Measurements from ENCODE around the gene NTRK2.
"Not testable (repeated sequence)": the region's sequence is repeated elsewhere in the genome, so short reads cannot be mapped to it uniquely, and the experiment has no call there.

NTRK2 gene

GRCh38 chr9:85027870-85028269 is 358.3 kb downstream of the NTRK2 start:
- DNase-seq (ENCODE audit: low read depth) = no peak

- DNase-seq (ENCODE audit: low read depth) = no peak
Observed at GRCh38 chr9:85030316-85030715, 360.8 kb downstream of the NTRK2 start.

GRCh38 chr9:85036496-85036895 is 367.0 kb downstream of the NTRK2 start:
- DNase-seq (ENCODE audit: low read depth) = no peak

GRCh38 chr9:85038061-85038460 is 368.5 kb downstream of the NTRK2 start:
- no peak for DNase-seq (ENCODE audit: low read depth)

- no peak for DNase-seq (ENCODE audit: low read depth)
Observed at GRCh38 chr9:85038824-85039608, 369.5 kb downstream of the NTRK2 start.

GRCh38 chr9:85040146-85040545 is 370.6 kb downstream of the NTRK2 start:
- DNase-seq (ENCODE audit: low read depth) = no peak

DNA sequence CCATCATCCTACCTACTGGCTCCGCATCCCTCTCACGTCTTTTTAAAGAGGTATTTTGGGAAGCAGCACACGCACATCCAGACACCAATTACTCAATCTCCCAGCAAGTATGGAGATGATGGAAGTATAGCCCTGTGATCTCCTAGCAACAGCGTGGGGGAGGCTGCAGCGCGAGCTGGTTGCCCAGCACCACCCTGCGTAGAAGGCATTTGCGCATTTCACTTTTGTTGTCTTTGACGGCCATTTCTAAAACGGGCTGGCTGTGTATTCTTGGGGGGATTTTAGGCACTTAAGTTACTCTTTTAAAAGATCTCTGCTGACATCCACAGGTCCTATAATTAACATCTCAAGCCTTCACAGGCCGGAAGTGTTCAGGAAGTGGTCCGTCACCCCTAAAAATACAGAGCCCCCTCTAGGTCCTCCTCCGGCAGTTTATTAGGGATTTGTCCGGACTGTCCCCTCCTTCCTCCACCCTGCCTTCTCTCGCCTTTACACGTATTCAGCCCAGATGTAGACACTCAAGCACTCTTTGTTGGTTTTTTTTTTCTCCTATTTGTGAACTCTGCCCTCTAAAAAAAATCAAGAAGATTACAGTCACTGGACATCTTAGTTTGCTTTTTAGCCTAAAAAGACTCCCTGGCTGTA is 371.4 kb downstream of the NTRK2 start:
- no peak for DNase-seq (ENCODE audit: low read depth)

GRCh38 chr9:85041466-85042137 is 372.1 kb downstream of the NTRK2 start:
- no peak for DNase-seq (ENCODE audit: low read depth)

GRCh38 chr9:85042981-85043647 is 373.6 kb downstream of the NTRK2 start:
- no peak for DNase-seq (ENCODE audit: low read depth)

DNA sequence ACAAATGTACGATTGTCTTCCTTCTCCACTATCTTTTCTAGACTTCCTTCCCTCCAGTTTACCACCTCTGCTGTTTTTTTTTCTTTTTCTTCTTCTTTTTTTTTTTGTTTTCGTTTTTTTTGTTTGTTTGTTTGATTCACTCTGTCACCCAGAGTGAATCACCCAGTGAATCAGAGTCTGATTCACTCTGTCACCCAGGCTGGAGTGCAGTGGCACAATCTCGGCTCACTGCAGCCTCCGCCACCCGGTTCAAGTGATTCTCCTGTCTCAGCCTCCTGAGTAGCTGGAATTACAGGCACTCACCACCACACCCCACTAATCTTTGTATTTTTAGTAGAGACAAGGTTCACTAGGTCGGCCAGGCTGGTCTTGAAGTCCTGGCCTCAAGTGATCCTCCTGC is 375.7 kb downstream of the NTRK2 start:
- no peak for DNase-seq (ENCODE audit: low read depth)

GRCh38 chr9:85046475-85046874 is 376.9 kb downstream of the NTRK2 start:
- no peak for DNase-seq (ENCODE audit: low read depth)

GRCh38 chr9:85053206-85053786 is 383.8 kb downstream of the NTRK2 start:
- DNase-seq (ENCODE audit: low read depth) = no peak

DNA sequence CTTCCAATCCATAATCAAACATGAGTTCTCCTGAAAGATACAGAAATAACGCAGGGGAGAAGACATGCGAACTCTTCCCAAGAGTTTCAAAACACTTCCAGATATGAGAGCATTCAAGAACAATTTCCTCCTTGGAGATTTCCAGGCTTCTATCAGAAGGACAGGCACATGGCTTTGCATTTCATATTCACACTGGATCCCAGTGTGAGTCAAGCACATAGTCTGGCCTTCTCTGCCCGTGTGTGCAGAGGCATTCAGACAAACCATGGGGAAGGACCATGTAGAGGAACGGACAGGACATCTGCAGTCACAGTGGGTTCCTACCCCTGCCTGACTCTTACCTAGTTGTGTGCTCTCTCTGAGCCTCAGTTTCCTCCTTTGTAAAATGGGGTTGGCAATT is 384.5 kb downstream of the NTRK2 start:
- DNase-seq (ENCODE audit: low read depth) = no peak

DNA sequence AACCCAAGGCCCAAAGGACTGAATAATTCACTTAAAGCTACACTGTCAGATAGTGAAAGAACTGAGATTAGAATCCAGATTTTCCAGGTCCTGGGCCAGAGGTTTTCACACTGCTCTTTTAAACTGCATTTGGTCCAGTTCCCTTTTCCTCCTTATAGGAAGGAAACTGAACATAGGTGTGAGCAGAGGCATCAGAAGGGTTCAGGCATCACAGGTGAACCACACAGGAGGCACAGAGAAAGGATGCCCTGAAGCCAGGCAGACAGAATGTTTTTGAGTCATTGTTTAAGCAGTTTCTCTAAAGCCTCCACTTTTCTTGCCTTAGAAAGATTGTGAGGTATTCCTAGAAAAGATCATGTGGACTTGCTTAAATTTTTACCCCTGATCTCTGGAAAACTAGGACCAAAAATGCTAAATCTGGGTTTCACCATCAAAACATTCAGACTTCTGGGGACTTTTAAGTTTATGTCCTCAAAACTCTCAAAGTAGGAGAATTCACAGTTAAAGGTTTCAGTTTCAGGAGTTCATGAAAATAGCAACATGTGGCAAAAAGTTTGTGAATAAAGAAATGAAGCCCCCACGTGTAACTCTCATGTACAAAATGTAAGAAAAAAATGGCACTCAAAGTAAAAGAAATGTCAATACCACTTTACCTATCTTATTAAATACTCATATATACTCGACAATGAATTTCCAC is 386.1 kb downstream of the NTRK2 start:
- no peak for DNase-seq (ENCODE audit: low read depth)

GRCh38 chr9:85056203-85056572 is 386.7 kb downstream of the NTRK2 start:
- no peak for DNase-seq (ENCODE audit: low read depth)

- no peak for DNase-seq (ENCODE audit: low read depth)
Observed at GRCh38 chr9:85061969-85062368, 392.4 kb downstream of the NTRK2 start.

DNA sequence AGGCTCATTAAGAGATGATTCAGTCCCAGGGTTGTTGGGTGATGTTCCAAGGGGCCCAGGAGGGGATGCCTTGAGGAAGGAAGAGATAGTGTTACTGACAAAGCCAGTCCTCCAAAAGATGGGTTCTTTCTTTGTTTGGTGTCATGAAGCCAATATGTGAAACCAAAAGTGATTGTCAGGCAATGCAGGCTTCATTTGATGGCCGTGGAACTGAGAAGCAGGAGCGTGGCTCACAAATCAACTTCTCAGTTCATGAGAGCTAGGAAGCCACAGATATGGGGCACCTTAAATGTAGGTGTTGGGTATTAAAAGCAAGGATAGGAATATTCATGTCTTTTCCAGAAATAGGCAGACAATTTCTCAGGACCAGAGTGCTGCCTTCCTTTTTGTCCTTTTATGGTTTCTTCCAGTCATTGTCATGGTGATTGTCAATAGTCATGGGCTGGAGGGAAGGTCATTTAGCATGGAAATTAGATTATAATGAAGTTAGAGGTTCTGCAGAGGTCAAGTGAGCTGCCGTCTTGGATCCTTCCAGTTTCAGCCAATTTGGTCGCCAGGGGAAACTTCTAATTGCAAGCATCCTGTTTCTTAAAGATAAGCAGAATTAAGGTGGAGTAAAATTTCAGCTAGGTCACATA is 393.0 kb downstream of the NTRK2 start:
- no peak for DNase-seq (ENCODE audit: low read depth)

GRCh38 chr9:85064811-85065371 is 395.4 kb downstream of the NTRK2 start:
- DNase-seq (ENCODE audit: low read depth) = no peak

DNA sequence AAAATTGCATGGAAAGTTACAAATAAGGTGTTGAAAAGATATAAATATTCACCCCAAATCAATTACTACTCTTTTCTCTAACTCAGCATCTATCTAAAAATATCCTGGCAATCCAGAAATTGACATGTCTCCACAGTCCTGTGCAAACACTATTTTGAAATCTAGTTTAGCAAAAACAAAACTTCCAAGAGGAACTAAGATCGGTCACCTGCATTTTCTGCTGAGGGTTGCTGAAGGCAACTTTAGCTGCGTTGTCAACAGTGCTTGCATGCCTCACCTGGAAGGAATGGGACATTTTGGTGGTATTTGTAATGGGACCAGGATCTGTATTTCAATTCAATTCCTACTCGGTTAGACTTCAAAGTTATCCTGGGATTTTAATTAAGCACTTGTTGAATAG is 398.3 kb downstream of the NTRK2 start:
- no peak for DNase-seq (ENCODE audit: low read depth)

- DNase-seq (ENCODE audit: low read depth) = not testable (repeated sequence)
Observed at GRCh38 chr9:85069421-85069820, 399.9 kb downstream of the NTRK2 start.

Data from stimulated activated CD8-positive, alpha-beta memory T cell treated with anti-CD3 and anti-CD28 coated beads, Interleukin-15, amount 100 ng/mL, for 1 hour (primary cell).